HL-60 (cell line): ENCODE measurements around the gene ARF6.

Experiments used
- DNase-seq, 2 experiments: peaks; one replicate each; pipeline ENCODE4 v3.0.0-alpha.2; 2010 to 2020; ENCODE audit warnings: low read depth in 1 of 2, low spot score in 1 of 2
- H3K27ac ChIP-seq: fragments of 250-450 bp; sonication (Bioruptor Pico); replicated peaks from 2 replicates; pipeline ENCODE4 v1.5.1; 2020; ENCODE audit warnings: mild to moderate bottlenecking, moderate library complexity
- H3K27me3 ChIP-seq: fragments of 250-450 bp; sonication (Bioruptor Pico); 2 replicates; pipeline ENCODE4 v1.5.1; 2021; ENCODE audit warnings: mild to moderate bottlenecking, moderate library complexity; ENCODE audit not compliant: insufficient read depth, poor library complexity, severe bottlenecking
- H3K4me3 ChIP-seq: replicated peaks from 2 replicates; pipeline ENCODE4 v1.5.1; 2011; ENCODE audit warnings: mild to moderate bottlenecking, control low read depth, low read length; ENCODE audit not compliant: insufficient read depth
- CTCF ChIP-seq: IDR thresholded peaks from one replicate; pipeline ENCODE4 v1.5.1; 2011; ENCODE audit warnings: low read length, control low read depth, inconsistent platforms; ENCODE audit not compliant: insufficient read depth
- GABPA ChIP-seq: IDR thresholded peaks from 2 replicates; pipeline ENCODE4 v1.6.1; 2012; ENCODE audit warnings: low read depth
- POLR2AphosphoS5 ChIP-seq: IDR thresholded peaks from 2 replicates; pipeline ENCODE4 v1.6.1; 2012; ENCODE audit warnings: low read depth
- REST ChIP-seq: IDR thresholded peaks from 2 replicates; pipeline ENCODE4 v1.6.1; 2012; ENCODE audit warnings: low read depth; ENCODE audit not compliant: insufficient replicate concordance
- SPI1 ChIP-seq: IDR thresholded peaks from 2 replicates; pipeline ENCODE4 v1.6.1; 2012; ENCODE audit warnings: low read depth, mild to moderate bottlenecking, borderline replicate concordance

Gene ARF6

GRCh38 chr14:49865431-49865859 is 27.4 kb upstream of the ARF6 start:
- no peak overlapping the region for H3K27ac ChIP-seq
- peak; percentile 46 to 72 for DNase-seq

GRCh38 chr14:49867831-49868719 is 24.8 kb upstream of the ARF6 start:
- H3K27me3 ChIP-seq, result no peaks in the 10 kb centered on the region
- peak overlapping the region; percentile 71 for H3K27ac ChIP-seq
- TF ChIP-seq REST (peak; percentile 30), POLR2AphosphoS5 (no peak), SPI1 (no peak), GABPA (no peak), CTCF (no peak)
- DNase-seq, result peak; percentile 90 to 98
- H3K4me3 ChIP-seq, result peak overlapping the region; percentile 53

More at GRCh38 chr14:49865431-49865859, 27.4 kb upstream of the ARF6 start:
- Histone ChIP-seq H3K27me3 (no peaks in the 10 kb centered on the region), H3K4me3 (no peak overlapping the region)
- TF ChIP-seq POLR2AphosphoS5 (no peak), CTCF (peak; percentile 87), GABPA (no peak), SPI1 (no peak), REST (no peak)

- no peaks in the 10 kb centered on the region for H3K27me3 ChIP-seq
- 0 out of 2 replicates have a peak overlapping the region, but pooled peaks have one; percentile 32 for H3K27ac ChIP-seq
- DNase-seq, result no peak
- H3K4me3 ChIP-seq, result peak overlapping the region; percentile 39
- TF ChIP-seq POLR2AphosphoS5 (no peak), GABPA (no peak), SPI1 (no peak), CTCF (no peak), REST (no peak)
Measured at GRCh38 chr14:49868720-49869114, 24.2 kb upstream of the ARF6 start.
